Measurements from ENCODE around the gene DPP6.

DNA sequence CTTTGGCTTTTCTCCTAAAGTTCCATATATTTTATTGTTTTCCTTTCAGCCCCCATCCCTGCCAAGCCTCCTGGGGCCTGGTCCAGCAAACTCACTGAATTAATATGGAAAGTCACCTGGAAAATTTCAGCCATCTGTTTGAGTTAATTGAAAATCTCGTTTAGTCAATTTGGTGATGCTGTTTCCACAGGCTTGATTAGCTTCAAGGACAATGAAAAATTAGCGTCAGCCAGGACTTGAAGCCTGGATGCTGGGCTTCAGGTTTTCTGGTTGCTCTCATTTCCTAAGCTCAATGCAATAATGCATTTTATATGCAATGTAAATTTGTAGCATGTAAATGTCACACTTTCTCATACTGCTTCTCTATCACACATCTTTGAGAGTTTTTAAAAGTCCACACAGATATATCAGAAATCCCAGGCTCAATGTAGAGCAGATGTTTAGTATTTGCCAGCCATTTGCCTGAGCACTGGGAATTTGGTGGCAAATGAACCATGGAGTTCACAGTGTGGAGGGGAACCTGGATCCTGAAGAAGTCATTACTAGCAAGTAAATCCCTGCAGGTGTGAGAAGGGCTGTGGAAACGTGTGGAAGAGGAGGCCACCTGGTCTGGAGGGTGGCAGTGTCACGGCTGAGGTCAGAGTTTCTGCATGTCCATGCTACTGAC lies 722.2 kb downstream of the DPP6 start:
- no peak for TF ChIP-seq EZH2 (IDR thresholded peaks at IDR 0.05; ENCODE audit: low read length, unreplicated experiment)
- TF ChIP-seq, protein P1, sequence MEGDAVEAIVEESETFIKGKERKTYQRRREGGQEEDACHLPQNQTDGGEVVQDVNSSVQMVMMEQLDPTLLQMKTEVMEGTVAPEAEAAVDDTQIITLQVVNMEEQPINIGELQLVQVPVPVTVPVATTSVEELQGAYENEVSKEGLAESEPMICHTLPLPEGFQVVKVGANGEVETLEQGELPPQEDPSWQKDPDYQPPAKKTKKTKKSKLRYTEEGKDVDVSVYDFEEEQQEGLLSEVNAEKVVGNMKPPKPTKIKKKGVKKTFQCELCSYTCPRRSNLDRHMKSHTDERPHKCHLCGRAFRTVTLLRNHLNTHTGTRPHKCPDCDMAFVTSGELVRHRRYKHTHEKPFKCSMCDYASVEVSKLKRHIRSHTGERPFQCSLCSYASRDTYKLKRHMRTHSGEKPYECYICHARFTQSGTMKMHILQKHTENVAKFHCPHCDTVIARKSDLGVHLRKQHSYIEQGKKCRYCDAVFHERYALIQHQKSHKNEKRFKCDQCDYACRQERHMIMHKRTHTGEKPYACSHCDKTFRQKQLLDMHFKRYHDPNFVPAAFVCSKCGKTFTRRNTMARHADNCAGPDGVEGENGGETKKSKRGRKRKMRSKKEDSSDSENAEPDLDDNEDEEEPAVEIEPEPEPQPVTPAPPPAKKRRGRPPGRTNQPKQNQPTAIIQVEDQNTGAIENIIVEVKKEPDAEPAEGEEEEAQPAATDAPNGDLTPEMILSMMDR (conservative IDR thresholded peaks at IDR 0.05; ENCODE audit: low read depth, low read length), result no peak
